Right atrium auricular region (tissue), 2 donors: ENCODE results near the gene HBS1L. TPM values are rescaled to one million over a fixed set of nuclear protein-coding genes. Genes with fewer than 3 reads are reported as not detected.

Experiments used
- DNase-seq: peaks from one replicate; pipeline ENCODE4 v3.0.0-alpha.2; 2019; ENCODE audit warnings: low spot score
- H3K27ac ChIP-seq, 2 donors: fragments of 200-600 bp; sonication (generic); 1 replicate in 1 of 2; 2 replicates in 1 of 2; pipeline ENCODE4 v1.5.1; 2016 to 2019
- H3K27me3 ChIP-seq, 2 donors: fragments of 200-600 bp; sonication (generic); one replicate each; pipeline versions ENCODE4 v1.5.1 to v1.6.0; 2017 to 2019
- H3K36me3 ChIP-seq: fragments of 200-600 bp; sonication (generic); one replicate; pipeline ENCODE4 v1.5.1; 2016
- H3K4me1 ChIP-seq, 2 donors: fragments of 200-600 bp; sonication (generic); one replicate each; pipeline versions ENCODE4 v1.5.1 to v1.6.0; 2017 to 2019
- H3K4me3 ChIP-seq, 2 donors: fragments of 200-600 bp; sonication (generic); 1 replicate in 1 of 2; 2 replicates in 1 of 2; pipeline ENCODE4 v1.5.1; 2017 to 2019; ENCODE audit warnings: mild to moderate bottlenecking in 1 of 2, moderate library complexity in 1 of 2
- H3K9me3 ChIP-seq, 2 donors: fragments of 200-600 bp; sonication (generic); one replicate each; pipeline ENCODE4 v1.5.1; 2019
- microRNA-seq, 2 donors: library from miRNA; unstranded; fragments of <30 nt; microRNA quantifications; one replicate each; pipeline ENCODE4, GENCODE V29; 2016 to 2017; ENCODE audit warnings: borderline number of aligned reads in 2 of 2, borderline replicate concordance in 1 of 2
- total RNA-seq, 2 donors: library from RNA; depleted of rRNA; stranded (reverse); fragments of >200 nt; gene quantifications; one replicate each; pipeline ENCODE4 v1.1.0, GENCODE V29; 2016
- TF ChIP-seq, protein P1 (sequence below), 2 donors: fragments of 200-600 bp; sonication (generic); IDR thresholded peaks; one replicate each; pipeline ENCODE4 v1.5.1; 2019; ENCODE audit warnings: antibody characterized with exemption in 2 of 2

The HBS1L gene
- total RNA-seq, 2 donors from 2014 or later, result 42.9 to 60.4 TPM

DNA sequence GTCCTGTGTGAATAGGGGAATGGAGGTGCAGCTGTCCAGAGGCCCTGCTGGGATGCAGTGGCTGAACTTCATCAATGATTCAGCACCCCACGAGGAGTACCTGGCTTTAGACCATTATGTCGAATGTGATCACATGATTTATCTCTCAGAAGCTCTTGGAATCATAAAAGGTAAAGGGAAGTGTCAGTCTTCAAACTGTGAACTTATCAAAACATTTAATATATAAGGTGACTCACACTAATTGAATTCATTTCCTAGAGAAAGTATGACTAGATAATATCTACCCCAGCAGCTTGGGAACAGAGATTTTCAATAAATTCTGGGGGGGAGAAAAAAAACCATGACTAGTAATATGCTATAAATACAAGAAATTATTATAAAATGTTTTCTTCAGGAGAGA lies 134.2 kb downstream of the HBS1L start:
- H3K4me1 ChIP-seq, result peaks cover 0 to 6% of the 10 kb centered on the region in 2 donors
- H3K27ac ChIP-seq, result no peak overlapping the region
- TF ChIP-seq, protein P1, sequence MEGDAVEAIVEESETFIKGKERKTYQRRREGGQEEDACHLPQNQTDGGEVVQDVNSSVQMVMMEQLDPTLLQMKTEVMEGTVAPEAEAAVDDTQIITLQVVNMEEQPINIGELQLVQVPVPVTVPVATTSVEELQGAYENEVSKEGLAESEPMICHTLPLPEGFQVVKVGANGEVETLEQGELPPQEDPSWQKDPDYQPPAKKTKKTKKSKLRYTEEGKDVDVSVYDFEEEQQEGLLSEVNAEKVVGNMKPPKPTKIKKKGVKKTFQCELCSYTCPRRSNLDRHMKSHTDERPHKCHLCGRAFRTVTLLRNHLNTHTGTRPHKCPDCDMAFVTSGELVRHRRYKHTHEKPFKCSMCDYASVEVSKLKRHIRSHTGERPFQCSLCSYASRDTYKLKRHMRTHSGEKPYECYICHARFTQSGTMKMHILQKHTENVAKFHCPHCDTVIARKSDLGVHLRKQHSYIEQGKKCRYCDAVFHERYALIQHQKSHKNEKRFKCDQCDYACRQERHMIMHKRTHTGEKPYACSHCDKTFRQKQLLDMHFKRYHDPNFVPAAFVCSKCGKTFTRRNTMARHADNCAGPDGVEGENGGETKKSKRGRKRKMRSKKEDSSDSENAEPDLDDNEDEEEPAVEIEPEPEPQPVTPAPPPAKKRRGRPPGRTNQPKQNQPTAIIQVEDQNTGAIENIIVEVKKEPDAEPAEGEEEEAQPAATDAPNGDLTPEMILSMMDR (IDR thresholded peaks at IDR 0.05), result no peak
- H3K9me3 ChIP-seq, result no peaks in the 10 kb centered on the region
- no peak overlapping the region for H3K4me3 ChIP-seq
- H3K36me3 ChIP-seq, result no peaks in the 10 kb centered on the region
- DNase-seq, result no peak
- H3K27me3 ChIP-seq, result no peaks in the 10 kb centered on the region

DNA sequence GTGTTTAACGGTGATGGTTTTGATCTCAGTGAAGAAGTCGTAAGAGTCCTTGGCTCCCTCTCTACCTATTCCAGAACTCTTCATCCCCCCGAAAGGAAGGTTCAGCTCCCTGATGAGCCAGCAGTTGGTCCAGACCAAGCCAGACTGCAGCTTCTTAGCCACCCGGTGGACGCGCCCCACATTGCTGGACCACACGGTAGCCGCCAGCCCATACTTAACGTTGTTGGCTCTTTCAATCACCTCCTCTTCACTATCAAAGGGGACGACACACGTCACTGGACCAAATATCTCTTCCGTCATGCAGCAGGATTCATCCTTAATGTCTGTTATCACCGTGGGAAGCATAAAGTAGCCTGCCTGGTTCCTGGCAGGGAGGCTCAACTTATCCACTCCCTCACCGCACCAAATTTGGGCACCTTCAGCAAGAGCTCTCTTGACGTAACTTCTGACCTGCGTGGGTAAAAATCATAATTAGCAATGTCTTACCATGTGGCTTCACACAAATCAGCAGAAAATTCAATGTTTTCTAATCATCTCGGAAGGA lies 136.1 kb downstream of the HBS1L start:
- Histone ChIP-seq H3K27me3 (no peaks in the 10 kb centered on the region), H3K36me3 (no peaks in the 10 kb centered on the region), H3K27ac (no peak overlapping the region), H3K4me3 (no peak overlapping the region), H3K4me1 (peaks cover 0 to 6% of the 10 kb centered on the region in 2 donors), H3K9me3 (no peaks in the 10 kb centered on the region)
- DNase-seq, result no peak
- TF ChIP-seq, protein P1 (IDR thresholded peaks at IDR 0.05), result no peak

DNA sequence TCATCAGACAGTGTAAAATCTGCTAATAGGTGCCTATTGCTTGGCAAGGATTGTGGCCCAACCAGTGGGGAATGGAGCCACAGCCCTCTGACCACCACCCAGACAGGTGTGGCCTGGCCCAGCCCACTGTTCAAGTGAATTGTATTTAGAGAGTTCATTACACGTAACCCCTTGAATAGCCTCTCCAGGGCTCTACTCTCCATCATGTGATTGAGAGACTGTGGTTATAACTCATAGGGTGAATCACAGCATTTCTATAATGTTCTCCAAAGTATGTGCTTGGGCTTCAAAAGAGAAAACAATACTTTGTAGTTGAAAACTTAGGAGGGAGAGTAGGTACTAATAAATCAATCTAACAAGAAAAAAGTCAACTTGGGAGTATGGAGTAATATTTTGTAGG lies 143.1 kb downstream of the HBS1L start:
- Histone ChIP-seq H3K27me3 (no peaks in the 10 kb centered on the region), H3K4me3 (no peak overlapping the region)
- TF ChIP-seq, protein P1 (IDR thresholded peaks at IDR 0.05), result no peak

DNA sequence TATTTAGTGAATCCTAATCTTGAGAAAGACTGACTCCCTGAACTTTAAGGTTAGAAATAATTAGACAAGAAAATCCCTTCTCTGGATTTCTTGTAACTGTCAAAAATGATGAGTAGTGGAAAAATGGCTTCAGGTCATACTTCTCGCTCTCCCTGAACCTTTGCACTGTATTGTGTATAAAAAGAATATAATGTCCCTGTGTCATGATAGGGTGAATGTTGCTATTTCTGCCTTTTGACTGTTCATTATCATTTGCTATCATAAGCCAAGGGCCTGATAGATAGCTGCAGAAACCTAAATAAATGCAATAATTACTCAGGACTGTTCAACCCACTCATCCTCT lies 144.1 kb downstream of the HBS1L start:
- TF ChIP-seq, protein P1 (IDR thresholded peaks at IDR 0.05), result no peak
- peaks cover 0 to 16% of the 10 kb centered on the region in 2 donors for H3K4me1 ChIP-seq
- H3K36me3 ChIP-seq, result no peaks in the 10 kb centered on the region
- no peak overlapping the region for H3K27ac ChIP-seq
- DNase-seq, result no peak
- no peaks in the 10 kb centered on the region for H3K9me3 ChIP-seq
- no peak overlapping the region for H3K4me3 ChIP-seq
- H3K27me3 ChIP-seq, result no peaks in the 10 kb centered on the region

More for the DNA sequence above, 143.1 kb downstream of the HBS1L start:
- no peaks in the 10 kb centered on the region for H3K36me3 ChIP-seq
- DNase-seq, result no peak
- H3K9me3 ChIP-seq, result no peaks in the 10 kb centered on the region
- peaks cover 0 to 16% of the 10 kb centered on the region in 2 donors for H3K4me1 ChIP-seq
- H3K27ac ChIP-seq, result no peak overlapping the region

Small RNA genes within 50 kb of the gene (microRNA-seq; reads per million reads assigned to microRNA genes)
- 0 reads per million in 2 donors for gene MIR3662

Other genes with a start within 250 kb of the HBS1L start
- gene ALDH8A1, start 104.7 kb downstream of the HBS1L start, total RNA-seq, result under 1 TPM in 1 of 2 donors, not detected in 1; 0.35 TPM
- gene MYB, start 126.5 kb upstream of the HBS1L start, total RNA-seq, result under 1 TPM in 1 of 2 donors, not detected in 1; 0.16 TPM